PC-3 (cell line): ENCODE data around the gene RIN1.

ENCODE experiments used
- CTCF ChIP-seq: fragments of 300-600 bp; sonication (generic); conservative IDR thresholded peaks from 2 replicates; pipeline ENCODE4 v1.5.1; 2017; ENCODE audit warnings: antibody characterized with exemption, low read depth, mild to moderate bottlenecking, low read length
- EZH2 ChIP-seq: fragments of 300-600 bp; sonication (generic); IDR thresholded peaks from one replicate; pipeline ENCODE4 v1.6.1; 2017; ENCODE audit warnings: antibody characterized with exemption, mild to moderate bottlenecking, low read length; ENCODE audit not compliant: unreplicated experiment

- TF ChIP-seq CTCF = no peak
- TF ChIP-seq EZH2 = no peak
Observed at GRCh38 chr11:66286699-66287098, 49.5 kb downstream of the RIN1 start.
